HCT116 (cell line): Measurements from ENCODE around the gene UTF1. TPM values are rescaled to one million over a fixed set of nuclear protein-coding genes. Genes with fewer than 3 reads are reported as not detected.

Source experiments
- ATAC-seq: fragments of 200-7000 bp; cut with Tn5 transposase; 2 replicates; pipeline ENCODE4 v1.9.1; 2020; ENCODE audit warnings: mild to moderate bottlenecking, moderate library complexity
- BruUV-seq: library from RNA; stranded (reverse); fragments of 400-500 nt; replicated peaks from 2 replicates; lab custom pipeline; 2021; lab: Mats Ljungman, UMichigan
- CTCF ChIA-PET: fragments of 300-600 bp; sonication (Branson Sonifier 250); formaldehyde crosslinking; loops from one replicate; lab custom pipeline; 2021; ENCODE audit warnings: antibody characterized with exemption; lab: Charles Lee
- POLR2A ChIA-PET: fragments of 300-600, 350-600 bp; sonication (Branson Sonifier 250); formaldehyde crosslinking; loops from one replicate; lab custom pipeline; 2021; ENCODE audit warnings: antibody characterized with exemption; lab: Charles Lee
- RAD21 ChIA-PET, 2 experiments: fragments of 300-600 bp; sonication (Branson Sonifier 250); formaldehyde crosslinking; loops; one replicate each; lab custom pipeline; 2023; ENCODE audit warnings: low total read pairs in 2 of 2; ENCODE audit not compliant: uncharacterized antibody in 2 of 2, unreplicated experiment in 2 of 2, low non-redundant PET in 1 of 2; lab: Charles Lee
- DNase-seq: peaks from one replicate; pipeline ENCODE4 v3.0.0-alpha.2; 2010; ENCODE audit warnings: low read depth, low spot score
- H2AFZ ChIP-seq: fragments of 200-600 bp; shearing (Covaris generic), sonication (generic); 2 replicates; pipeline ENCODE4 v1.6.1; 2017; ENCODE audit warnings: low read depth, mixed run types, mixed read lengths, antibody characterized with exemption, low read length; ENCODE audit not compliant: poor library complexity, severe bottlenecking
- H3K27ac ChIP-seq: 2 replicates; pipeline ENCODE4 v1.5.1; 2012; ENCODE audit warnings: low read depth, low read length
- H3K27me3 ChIP-seq: fragments of 200-600 bp; sonication (generic); 2 replicates; pipeline ENCODE4 v1.6.1; 2016; ENCODE audit warnings: mixed run types, low read length, mixed read lengths; ENCODE audit not compliant: insufficient read depth
- H3K36me3 ChIP-seq, 2 experiments: fragments of 200-500 bp in 1 of 2; fragments of 200-600 bp in 1 of 2; sonication (Bioruptor generic) in 1 of 2; sonication (generic) in 1 of 2; 2 replicates each; pipeline versions ENCODE4 v1.5.1 to v1.6.1; 2014 to 2016; ENCODE audit warnings: low read length in 2 of 2, inconsistent platforms in 1 of 2, mixed read lengths in 1 of 2, mixed run types in 1 of 2; ENCODE audit not compliant: insufficient read depth in 2 of 2, control insufficient read depth in 1 of 2
- H3K4me1 ChIP-seq, 2 experiments: fragments of 200-600 bp in 1 of 2; sonication (generic) in 1 of 2; 2 replicates each; pipeline versions ENCODE4 v1.5.1 to v1.6.1; 2012 to 2017; ENCODE audit warnings: low read length in 2 of 2, inconsistent platforms in 1 of 2, mild to moderate bottlenecking in 1 of 2, mixed read lengths in 1 of 2, mixed run types in 1 of 2, moderate library complexity in 1 of 2; ENCODE audit not compliant: insufficient read depth in 2 of 2, control insufficient read depth in 1 of 2
- H3K4me2 ChIP-seq: fragments of 200-600 bp; sonication (generic); 2 replicates; pipeline ENCODE4 v1.6.1; 2017; ENCODE audit warnings: mixed run types, low read length, mixed read lengths
- H3K4me3 ChIP-seq, 2 experiments: fragments of 200-600 bp in 1 of 2; sonication (generic) in 1 of 2; replicated peaks in 1 of 2; 2 replicates each; pipeline ENCODE4 v1.5.1; 2011 to 2016; ENCODE audit warnings: low read length in 2 of 2, control low read depth in 1 of 2, low read depth in 1 of 2, mild to moderate bottlenecking in 1 of 2, mixed read lengths in 1 of 2, mixed run types in 1 of 2
- H3K79me2 ChIP-seq: fragments of 200-600 bp; sonication (generic); 2 replicates; pipeline ENCODE4 v1.6.1; 2017; ENCODE audit warnings: mild to moderate bottlenecking, mixed run types, low read length, moderate library complexity, mixed read lengths; ENCODE audit not compliant: insufficient read depth
- H3K9ac ChIP-seq: fragments of 200-600 bp; sonication (generic); 2 replicates; pipeline ENCODE4 v1.6.1; 2016; ENCODE audit warnings: low read length, mixed read lengths
- H3K9me2 ChIP-seq: fragments of 200-600 bp; sonication (generic), shearing (Covaris generic); 2 replicates; pipeline ENCODE4 v1.6.1; 2017; ENCODE audit warnings: mixed run types, mild to moderate bottlenecking, moderate library complexity; ENCODE audit not compliant: insufficient read depth
- H3K9me3 ChIP-seq, 2 experiments: fragments of 200-500 bp in 1 of 2; fragments of 200-600 bp in 1 of 2; sonication (Bioruptor generic) in 1 of 2; sonication (generic) in 1 of 2; 2 replicates each; pipeline ENCODE4 v1.6.1; 2014 to 2017; ENCODE audit warnings: low read length in 2 of 2, mixed read lengths in 2 of 2, inconsistent platforms in 1 of 2, low read depth in 1 of 2, mild to moderate bottlenecking in 1 of 2, mixed run types in 1 of 2, moderate library complexity in 1 of 2; ENCODE audit not compliant: control insufficient read depth in 1 of 2, insufficient read depth in 1 of 2
- H4K20me1 ChIP-seq: fragments of 200-600 bp; sonication (generic), shearing (Covaris generic); 2 replicates; pipeline ENCODE4 v1.6.1; 2017; ENCODE audit warnings: mixed run types, mild to moderate bottlenecking, moderate library complexity; ENCODE audit not compliant: insufficient read depth
- CBX3 ChIP-seq: IDR thresholded peaks from 2 replicates; pipeline ENCODE4 v1.6.1; 2012; ENCODE audit warnings: low read depth
- CTCF ChIP-seq, 3 experiments: fragments of 200-600 bp in 1 of 3; sonication (generic) in 1 of 3; IDR thresholded peaks in 2 of 3; conservative IDR thresholded peaks in 1 of 3; 2 replicates each; pipeline ENCODE4 v1.5.1; 2012 to 2017; ENCODE audit warnings: low read depth in 2 of 3, low read length in 2 of 3, antibody characterized with exemption in 1 of 3, borderline replicate concordance in 1 of 3, control low read depth in 1 of 3, mild to moderate bottlenecking in 1 of 3, mixed read lengths in 1 of 3, mixed run types in 1 of 3, moderate library complexity in 1 of 3; ENCODE audit not compliant: insufficient read depth in 1 of 3
- ELF1 ChIP-seq: IDR thresholded peaks from 2 replicates; pipeline ENCODE4 v1.6.1; 2012; ENCODE audit warnings: low read depth, borderline replicate concordance
- EZH2 ChIP-seq: fragments of 200-600 bp; sonication (generic); IDR thresholded peaks from 2 replicates; pipeline ENCODE4 v1.6.1; 2017; ENCODE audit warnings: antibody characterized with exemption, mixed run types
- EZH2phosphoT487 ChIP-seq: fragments of 200-600 bp; IDR thresholded peaks from 2 replicates; pipeline ENCODE4 v1.6.1; 2018; ENCODE audit warnings: antibody characterized with exemption, borderline replicate concordance
- MAX ChIP-seq: IDR thresholded peaks from 2 replicates; pipeline ENCODE4 v1.6.1; 2012
- POLR2A ChIP-seq: IDR thresholded peaks from 2 replicates; pipeline ENCODE4 v1.7.0; 2011; ENCODE audit warnings: borderline replicate concordance; ENCODE audit not compliant: insufficient read depth, insufficient read length; ENCODE audit errors: extremely low read depth
- POLR2AphosphoS5 ChIP-seq: IDR thresholded peaks from 2 replicates; pipeline ENCODE4 v1.6.1; 2011; ENCODE audit warnings: mild to moderate bottlenecking, low read depth, low read length, moderate library complexity
- RAD21 ChIP-seq: IDR thresholded peaks from 2 replicates; pipeline ENCODE4 v1.6.1; 2012; ENCODE audit warnings: low read depth, mild to moderate bottlenecking
- YY1 ChIP-seq: IDR thresholded peaks from 2 replicates; pipeline ENCODE4 v1.6.1; 2011; ENCODE audit warnings: low read length, low read depth, moderate library complexity, mild to moderate bottlenecking; ENCODE audit not compliant: insufficient replicate concordance; ENCODE audit errors: extremely low read depth
- ZBTB33 ChIP-seq: IDR thresholded peaks from 2 replicates; pipeline ENCODE4 v1.6.1; 2011; ENCODE audit warnings: mild to moderate bottlenecking, low read length, moderate library complexity; ENCODE audit not compliant: insufficient replicate concordance; ENCODE audit errors: extremely low read depth
- ZFX ChIP-seq: fragments of 450-650 bp; IDR thresholded peaks from 2 replicates; pipeline ENCODE4 v1.6.1; 2017
- intact Hi-C: fragments of 100-400 bp; cut with micrococcal nuclease; formaldehyde crosslinking; loops from 2 replicates; pipeline ENCODE4 v1.10.0; 2022
- total RNA-seq: library from RNA; stranded (reverse); gene quantifications from one replicate; pipeline ENCODE4 v1.2.1, GENCODE V29; 2021; ENCODE audit not compliant: unreplicated experiment

UTF1 gene
- total RNA-seq, 1 experiment from 2014 or later, result not detected

- intact Hi-C loops, result no loop called here
- no peak for ATAC-seq
- DNase-seq, result no peak
- CTCF ChIA-PET, result no interaction called here
- RAD21 ChIA-PET, result no interaction called here
- Histone ChIP-seq H3K9ac (no peak overlapping the region), H2AFZ (no peak overlapping the region), H3K79me2 (no peaks in the 10 kb centered on the region), H3K9me3 (no peaks in the 10 kb centered on the region), H3K4me1 (no peaks in the 10 kb centered on the region), H3K27ac (no peak overlapping the region), H3K9me2 (no peaks in the 10 kb centered on the region), H3K4me3 (no peak overlapping the region), H3K36me3 (no peaks in the 10 kb centered on the region), H3K27me3 (no peaks in the 10 kb centered on the region), H3K4me2 (no peak overlapping the region), H4K20me1 (no peaks in the 10 kb centered on the region)
- TF ChIP-seq YY1 (no peak), ZBTB33 (no peak), ZFX (no peak)
- no TSS peak for BruUV-seq
- POLR2A ChIA-PET, result no interaction called here
These were observed 3.7 kb upstream of the UTF1 start for GRCh38 chr10:133226251-133226808.

GRCh38 chr10:133227256-133227655, 2.8 kb upstream of the UTF1 start:
- Histone ChIP-seq H3K4me1 (no peaks in the 10 kb centered on the region), H3K79me2 (no peaks in the 10 kb centered on the region), H3K27me3 (no peaks in the 10 kb centered on the region), H3K9me2 (no peaks in the 10 kb centered on the region), H4K20me1 (no peaks in the 10 kb centered on the region), H3K9ac (no peak overlapping the region), H2AFZ (no peak overlapping the region), H3K9me3 (no peaks in the 10 kb centered on the region), H3K4me2 (no peak overlapping the region), H3K4me3 (no peak overlapping the region), H3K27ac (no peak overlapping the region), H3K36me3 (no peaks in the 10 kb centered on the region)
- ATAC-seq, result no peak
- ChIA-PET POLR2A (no interaction called here), RAD21 (no interaction called here), CTCF (no interaction called here)
- DNase-seq, result no peak
- intact Hi-C loops, result no loop called here
- TF ChIP-seq ZBTB33 (no peak), ZFX (no peak), RAD21 (no peak), CTCF (IDR thresholded peaks at IDR 0.05 in 2 of 3, conservative IDR thresholded peaks at IDR 0.05 in 1 of 3; ENCODE audit: borderline replicate concordance in 1 of 3, insufficient read depth in 1 of 3, low read depth in 2 of 3, low read length in 2 of 3) (no peak), EZH2 (no peak), POLR2AphosphoS5 (no peak), EZH2phosphoT487 (no peak), ELF1 (no peak), CBX3 (no peak), POLR2A (no peak), MAX (no peak)
- no TSS peak for BruUV-seq
